H1 (cell line): ENCODE data around the gene GNAQ. TPM values are rescaled to one million over a fixed set of nuclear protein-coding genes. Genes with fewer than 3 reads are reported as not detected.

ENCODE experiments used
- CBX8 ChIP-seq: fragments of 300-800, 300-1000 bp; sonication (generic); IDR thresholded peaks from 2 replicates; pipeline ENCODE4 v1.7.1; 2016; ENCODE audit warnings: low read depth, low read length, borderline replicate concordance
- FOSL1 ChIP-seq: IDR thresholded peaks from 2 replicates; pipeline ENCODE4 v1.6.1; 2011; ENCODE audit warnings: mild to moderate bottlenecking, low read depth, low read length, moderate library complexity; ENCODE audit not compliant: insufficient read depth
- MAFK ChIP-seq: IDR thresholded peaks from 2 replicates; pipeline ENCODE4 v1.6.1; 2012; ENCODE audit warnings: low read depth, mild to moderate bottlenecking, improper control_type of control experiment, low read length
- SIN3A ChIP-seq, 2 experiments: IDR thresholded peaks in 1 of 2; conservative IDR thresholded peaks in 1 of 2; 2 replicates each; pipeline ENCODE4 v1.6.1; 2011 to 2012; ENCODE audit warnings: low read length in 2 of 2, improper control_type of control experiment in 1 of 2, low read depth in 1 of 2, mild to moderate bottlenecking in 1 of 2
- polyA plus RNA-seq, 7 experiments: library from polyadenylated mRNA; depleted of rRNA in 3 of 7; stranded (reverse) in 5 of 7; unstranded in 2 of 7; fragments of >200 nt in 5 of 7; fragments of 200-250 nt in 2 of 7; gene quantifications; 1 replicate in 5 of 7; 2 replicates in 1 of 7; 4 replicates in 1 of 7; pipeline versions ENCODE4 v1.2.1 to v1.2.3, GENCODE V29; 2011 to 2013; ENCODE audit warnings: missing spikeins in 2 of 7, mixed read lengths in 2 of 7
- total RNA-seq: library from RNA; stranded (reverse); fragmentation: NEBNext Ultra II Directional; extraction: Animal tissue kit (Norgen Biotek cat#: 25700); gene quantifications from 2 replicates; pipeline ENCODE4 v1.2.1, GENCODE V29; 2021

The GNAQ gene
- total and polyA plus RNA-seq, 2 of the 8 experiments (the other 6 are each of a cell fraction or from before 2014, with no cell fraction given) = 22.8 to 63.8 TPM

- TF ChIP-seq CBX8 (no peak), SIN3A (conservative IDR thresholded peaks at IDR 0.05 in 1 of 2, IDR thresholded peaks at IDR 0.05 in 1 of 2; ENCODE audit: low read depth in 1 of 2, low read length in 2 of 2) (no peak), FOSL1 (no peak), MAFK (no peak)
Measured at GRCh38 chr9:77891128-77891800, 140.3 kb downstream of the GNAQ start (continued).
